Erythroblast (primary cell): Measurements from ENCODE around the gene SLC16A9.

Experiments used
- DNase-seq, 2 experiments: peaks; one replicate each; lab custom pipeline; 2025; lab: John Stamatoyannopoulos, UW
- GATA1 ChIP-seq: IDR thresholded peaks from 2 replicates; pipeline ENCODE4 v1.6.1; 2011; ENCODE audit warnings: low read depth, mild to moderate bottlenecking, control low read depth, low read length, moderate library complexity
- POLR2A ChIP-seq: IDR thresholded peaks from 2 replicates; pipeline ENCODE4 v1.6.1; 2011; ENCODE audit warnings: mild to moderate bottlenecking, low read length

The SLC16A9 gene

GRCh38 chr10:59705931-59706330 is 3.7 kb downstream of the SLC16A9 start:
- no peak for TF ChIP-seq GATA1
- TF ChIP-seq POLR2A: no peak
- DNase-seq: no peak

DNA sequence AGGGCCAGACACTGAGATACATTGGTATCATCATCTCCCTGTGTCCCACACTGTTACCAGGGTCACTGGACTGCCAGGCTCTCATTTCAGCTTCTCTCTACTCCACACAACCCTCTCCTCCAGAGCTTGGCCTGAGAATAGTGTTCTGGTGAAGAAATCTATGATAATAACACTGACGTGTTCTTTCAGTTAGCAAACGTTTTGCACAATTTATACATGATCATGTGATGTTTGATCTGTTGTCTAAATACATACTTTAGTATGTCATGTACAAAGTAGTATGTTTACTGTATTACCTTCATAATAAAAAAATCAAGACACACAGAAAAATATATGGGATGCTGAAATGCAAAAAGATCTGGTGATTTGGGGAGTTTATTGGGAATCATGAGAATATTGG is 5.0 kb downstream of the SLC16A9 start:
- no peak for TF ChIP-seq GATA1
- TF ChIP-seq POLR2A: no peak
- no peak for DNase-seq

GRCh38 chr10:59702347-59702746 is 7.3 kb downstream of the SLC16A9 start:
- TF ChIP-seq POLR2A (no peak), GATA1 (no peak)

DNA sequence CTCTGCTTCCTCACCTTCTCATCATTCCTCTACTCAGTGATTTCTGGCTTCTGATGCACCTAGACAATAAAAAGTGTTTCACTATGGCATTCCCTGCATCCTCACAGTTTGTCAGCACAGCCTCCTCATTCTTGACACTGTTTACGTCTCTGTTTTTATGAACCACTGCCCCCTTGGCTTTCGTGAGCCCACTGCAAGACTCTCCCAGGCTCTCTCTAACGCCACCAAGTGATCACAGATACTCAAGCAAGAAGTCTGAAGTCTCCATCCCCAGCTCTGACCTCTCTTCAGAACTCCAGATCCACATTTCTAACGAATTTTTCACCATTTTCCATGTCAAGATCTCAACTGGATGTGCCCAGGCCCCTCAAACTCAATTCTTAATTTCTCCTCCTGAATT is 8.9 kb downstream of the SLC16A9 start:
- DNase-seq: no peak
- TF ChIP-seq POLR2A: no peak
- no peak for TF ChIP-seq GATA1

More at GRCh38 chr10:59702347-59702746, 7.3 kb downstream of the SLC16A9 start:
- no peak for DNase-seq

DNA sequence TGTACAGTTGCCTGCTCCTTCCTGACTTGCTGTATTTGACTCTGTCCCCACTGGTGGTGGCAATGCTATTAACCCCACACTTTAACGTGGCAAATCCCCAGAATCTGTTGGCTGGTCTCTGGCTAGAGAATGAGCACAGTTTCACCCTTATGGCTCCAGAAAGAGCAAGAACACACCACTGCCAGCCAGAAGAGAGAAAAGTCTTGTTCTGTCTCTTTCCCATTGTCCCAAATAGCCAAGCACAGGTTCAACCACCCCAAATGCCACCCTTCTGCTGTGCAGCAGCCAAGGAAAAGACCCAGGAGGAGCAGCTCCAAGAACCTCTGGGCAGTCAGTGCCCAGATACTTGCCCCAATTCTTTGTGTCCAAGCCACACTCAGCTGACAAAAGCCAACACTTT is 11.3 kb downstream of the SLC16A9 start:
- DNase-seq: no peak
- TF ChIP-seq POLR2A (no peak), GATA1 (no peak)

DNA sequence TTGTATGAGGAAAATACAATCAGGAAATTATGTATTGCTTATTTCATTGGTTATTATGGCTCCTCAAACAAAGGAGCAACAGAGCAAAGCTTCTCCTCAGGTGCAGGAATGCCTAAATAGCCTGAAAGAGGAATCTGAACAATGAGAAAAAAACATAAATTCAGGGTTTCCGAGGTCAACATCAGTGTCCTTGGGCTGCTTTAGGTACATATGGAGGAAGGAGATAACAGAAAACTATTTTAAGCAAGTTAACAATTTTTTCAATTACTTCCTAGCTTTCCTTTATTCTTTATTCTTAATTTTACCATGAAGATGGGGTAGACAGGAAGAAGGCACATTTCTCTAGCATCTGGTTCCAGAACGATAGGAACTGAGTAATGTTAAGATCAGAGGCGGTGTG is 14.0 kb downstream of the SLC16A9 start:
- TF ChIP-seq POLR2A (no peak), GATA1 (no peak)
- no peak for DNase-seq

- TF ChIP-seq GATA1 (no peak), POLR2A (no peak)
These were observed 14.7 kb downstream of the SLC16A9 start for GRCh38 chr10:59694936-59695335.

GRCh38 chr10:59692113-59692512 is 17.5 kb downstream of the SLC16A9 start:
- TF ChIP-seq POLR2A (no peak), GATA1 (no peak)
- DNase-seq: no peak

More at GRCh38 chr10:59694936-59695335, 14.7 kb downstream of the SLC16A9 start:
- no peak for DNase-seq

- TF ChIP-seq POLR2A (no peak), GATA1 (no peak)
- no peak for DNase-seq
These were observed 20.7 kb downstream of the SLC16A9 start for GRCh38 chr10:59688921-59689351.

GRCh38 chr10:59687657-59688056 is 22.0 kb downstream of the SLC16A9 start:
- no peak for DNase-seq
- TF ChIP-seq POLR2A (no peak), GATA1 (no peak)

DNA sequence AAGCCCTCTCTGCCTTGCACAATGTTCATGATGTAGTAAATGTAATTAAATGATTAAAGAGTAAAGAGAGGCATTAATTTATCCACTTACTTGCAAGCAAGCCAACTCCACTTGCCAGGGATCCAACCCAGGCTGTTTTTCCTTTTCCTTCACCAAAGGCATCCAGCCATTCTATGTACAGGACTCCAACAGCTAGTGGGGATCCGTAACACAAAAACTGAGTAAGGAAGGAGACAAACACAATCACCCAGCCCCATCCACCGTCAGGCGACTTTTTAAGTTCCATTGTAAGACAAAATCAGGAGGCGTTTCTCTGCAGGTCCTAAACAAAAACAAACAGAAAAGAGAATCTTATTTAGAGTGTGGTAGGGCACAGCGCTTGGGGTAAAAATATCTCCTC is 25.6 kb downstream of the SLC16A9 start:
- DNase-seq: no peak
- TF ChIP-seq POLR2A: no peak
- TF ChIP-seq GATA1: no peak

GRCh38 chr10:59682986-59683937 is 26.4 kb downstream of the SLC16A9 start:
- TF ChIP-seq GATA1 (no peak), POLR2A (no peak)
- no peak for DNase-seq

- no peak for TF ChIP-seq POLR2A
- no peak for TF ChIP-seq GATA1
- no peak for DNase-seq
These were observed 29.5 kb downstream of the SLC16A9 start for GRCh38 chr10:59680199-59680598.

DNA sequence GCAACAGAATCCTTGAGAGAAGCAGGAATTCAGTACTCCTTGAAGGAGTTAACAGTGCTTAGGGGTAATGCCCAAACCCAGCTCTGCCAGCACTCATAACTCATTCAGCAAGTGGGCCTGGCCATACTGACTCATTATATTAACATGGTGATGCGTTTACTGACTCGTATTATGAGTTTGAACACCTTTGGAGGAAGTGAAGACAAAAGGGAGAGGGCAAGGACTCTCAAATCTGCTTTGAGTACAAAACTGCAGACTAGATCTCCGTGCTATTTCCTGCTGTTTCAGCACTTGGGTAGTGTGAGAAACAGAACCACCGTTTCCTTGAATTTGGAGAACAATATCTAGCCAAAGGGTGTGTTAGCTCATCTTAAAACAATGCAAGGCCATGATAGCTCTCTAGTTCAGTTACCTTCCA is 30.8 kb downstream of the SLC16A9 start:
- TF ChIP-seq GATA1: no peak
- no peak for DNase-seq

- DNase-seq: no peak
- TF ChIP-seq POLR2A: no peak
- no peak for TF ChIP-seq GATA1
These were observed 32.3 kb downstream of the SLC16A9 start for GRCh38 chr10:59677253-59677831.
